NCI-H187 (cell line): Measurements from ENCODE around the gene CD44.

ENCODE experiments used
- DNase-seq, 2 experiments: peaks; one replicate each; lab custom pipeline; 2025; lab: John Stamatoyannopoulos, UW

CD44 gene

GRCh38 chr11:35237860-35238715 lies 99.1 kb downstream of the CD44 start:
- DNase-seq = peak; percentile 30 to 68

GRCh38 chr11:35238882-35239281 lies 99.9 kb downstream of the CD44 start:
- DNase-seq = no peak

GRCh38 chr11:35239471-35240075 lies 100.6 kb downstream of the CD44 start:
- DNase-seq = no peak

GRCh38 chr11:35241083-35241482 lies 102.1 kb downstream of the CD44 start:
- no peak for DNase-seq

GRCh38 chr11:35241531-35241930 lies 102.6 kb downstream of the CD44 start:
- DNase-seq = no peak

GRCh38 chr11:35242412-35243242 lies 103.7 kb downstream of the CD44 start:
- DNase-seq = no peak

- no peak for DNase-seq
Measured at GRCh38 chr11:35243774-35244173, 104.8 kb downstream of the CD44 start.

GRCh38 chr11:35245056-35245455 lies 106.1 kb downstream of the CD44 start:
- DNase-seq = no peak

- DNase-seq = no peak
Measured at GRCh38 chr11:35245786-35246185, 106.8 kb downstream of the CD44 start.

- no peak for DNase-seq
Measured at GRCh38 chr11:35246745-35247144, 107.8 kb downstream of the CD44 start.

GRCh38 chr11:35247428-35247827 lies 108.5 kb downstream of the CD44 start:
- DNase-seq = no peak

GRCh38 chr11:35247863-35248262 lies 108.9 kb downstream of the CD44 start:
- DNase-seq = no peak

GRCh38 chr11:35248558-35249323 lies 109.8 kb downstream of the CD44 start:
- no peak for DNase-seq

GRCh38 chr11:35250192-35250591 lies 111.2 kb downstream of the CD44 start:
- no peak for DNase-seq

GRCh38 chr11:35250621-35251020 lies 111.7 kb downstream of the CD44 start:
- DNase-seq = no peak

GRCh38 chr11:35253237-35253636 lies 114.3 kb downstream of the CD44 start:
- no peak for DNase-seq

- DNase-seq = no peak
Measured at GRCh38 chr11:35255514-35255913, 116.5 kb downstream of the CD44 start.

GRCh38 chr11:35256296-35256695 lies 117.3 kb downstream of the CD44 start:
- no peak for DNase-seq

- DNase-seq = no peak
Measured at GRCh38 chr11:35257281-35257680, 118.3 kb downstream of the CD44 start.

- DNase-seq = no peak
Measured at GRCh38 chr11:35259529-35259928, 120.6 kb downstream of the CD44 start.

GRCh38 chr11:35260342-35260985 lies 121.5 kb downstream of the CD44 start:
- DNase-seq = no peak
